ENCODE measurements around the gene PCDHA6.
"Not testable (repeated sequence)": the region's sequence is repeated elsewhere in the genome, so short reads cannot be mapped to it uniquely, and the experiment has no call there.

Gene PCDHA6

DNA sequence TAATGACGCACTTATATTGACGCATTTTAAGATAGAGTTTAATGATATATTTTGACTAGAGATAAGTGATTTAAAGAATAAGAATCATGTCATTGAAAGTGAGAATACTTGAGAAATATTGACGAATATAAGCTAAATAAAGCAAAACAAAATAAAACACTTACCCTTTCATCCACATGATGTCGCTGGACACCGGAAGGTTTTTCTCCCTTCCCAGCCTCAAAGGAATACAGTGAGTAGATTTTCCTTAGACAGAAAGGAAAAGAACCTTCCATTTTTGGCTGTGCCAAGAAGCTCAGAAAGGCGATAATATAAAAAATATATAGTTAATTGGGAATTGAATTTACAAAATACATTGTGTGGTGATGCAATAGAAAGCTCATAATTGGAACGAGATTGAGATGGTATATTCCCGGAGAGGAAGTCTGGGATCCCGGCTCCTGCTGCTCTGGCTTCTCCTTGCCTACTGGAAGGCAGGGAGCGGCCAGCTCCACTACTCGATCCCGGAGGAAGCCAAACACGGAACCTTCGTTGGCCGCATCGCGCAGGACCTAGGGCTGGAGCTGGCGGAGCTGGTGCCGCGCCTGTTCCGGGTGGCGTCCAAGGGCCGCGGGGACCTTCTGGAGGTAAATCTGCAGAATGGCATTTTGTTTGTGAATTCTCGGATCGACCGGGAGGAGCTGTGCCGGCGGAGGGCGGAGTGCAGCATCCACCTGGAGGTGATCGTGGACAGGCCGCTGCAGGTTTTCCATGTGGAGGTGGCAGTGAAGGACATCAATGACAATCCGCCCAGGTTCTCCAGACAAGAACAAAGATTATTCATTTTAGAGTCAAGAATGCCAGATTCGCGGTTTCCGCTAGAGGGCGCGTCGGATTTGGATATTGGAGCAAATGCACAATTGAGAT lies 6.1 kb upstream of the PCDHA6 start, which contains the start of gene PCDHA5:
Gene PCDHA5 (plus strand): TSS at position 239 of the 906 bp plus-strand sequence.
- DNase-seq: no peak

GRCh38 chr5:140822281-140822629 lies 5.5 kb upstream of the PCDHA6 start:
- no peak for DNase-seq

- DNase-seq: not testable (repeated sequence)
These were observed 4.8 kb upstream of the PCDHA6 start for GRCh38 chr5:140822969-140823368.

DNA sequence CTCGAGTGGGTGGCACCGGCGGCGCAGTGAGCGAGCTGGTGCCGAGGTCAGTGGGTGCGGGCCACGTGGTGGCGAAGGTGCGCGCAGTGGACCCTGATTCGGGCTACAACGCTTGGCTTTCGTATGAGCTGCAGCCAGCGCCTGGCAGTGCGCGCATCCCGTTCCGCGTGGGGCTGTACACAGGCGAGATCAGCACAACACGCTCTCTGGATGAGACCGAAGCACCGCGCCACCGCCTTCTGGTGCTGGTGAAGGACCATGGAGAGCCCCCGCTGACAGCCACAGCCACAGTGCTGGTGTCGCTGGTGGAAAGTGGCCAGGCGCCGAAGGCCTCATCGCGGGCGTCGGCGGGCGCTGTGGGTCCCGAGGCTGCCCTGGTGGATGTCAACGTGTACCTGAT lies 4.3 kb upstream of the PCDHA6 start:
- no peak for DNase-seq

GRCh38 chr5:140828362-140828737 lies 590 bp downstream of the PCDHA6 start:
- no peak for DNase-seq

- DNase-seq: not testable (repeated sequence)
These were observed 2.0 kb downstream of the PCDHA6 start for GRCh38 chr5:140829511-140830501.

GRCh38 chr5:140833993-140834392 lies 6.2 kb downstream of the PCDHA6 start, which contains the start of gene PCDHA7:
Gene PCDHA7 (plus strand): TSS chr5:140834269. CDS start chr5:140834384, 115 bp downstream.
- DNase-seq: no peak

DNA sequence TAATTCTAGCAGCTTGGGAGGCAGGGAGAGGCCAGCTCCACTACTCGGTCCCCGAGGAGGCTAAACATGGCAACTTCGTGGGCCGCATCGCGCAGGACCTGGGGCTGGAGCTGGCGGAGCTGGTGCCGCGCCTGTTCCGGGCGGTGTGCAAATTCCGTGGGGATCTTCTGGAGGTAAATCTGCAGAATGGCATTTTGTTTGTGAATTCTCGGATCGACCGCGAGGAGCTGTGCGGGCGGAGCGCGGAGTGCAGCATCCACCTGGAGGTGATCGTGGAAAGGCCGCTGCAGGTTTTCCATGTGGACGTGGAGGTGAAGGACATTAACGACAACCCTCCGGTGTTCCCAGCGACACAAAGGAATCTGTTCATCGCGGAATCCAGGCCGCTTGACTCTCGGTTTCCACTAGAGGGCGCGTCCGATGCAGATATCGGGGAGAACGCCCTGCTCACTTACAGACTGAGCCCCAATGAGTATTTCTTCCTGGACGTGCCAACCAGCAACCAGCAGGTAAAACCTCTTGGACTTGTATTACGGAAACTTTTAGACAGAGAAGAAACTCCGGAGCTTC lies 6.8 kb downstream of the PCDHA6 start:
- DNase-seq: not testable (repeated sequence)

GRCh38 chr5:140835622-140836510 lies 8.1 kb downstream of the PCDHA6 start:
- DNase-seq: no peak

DNA sequence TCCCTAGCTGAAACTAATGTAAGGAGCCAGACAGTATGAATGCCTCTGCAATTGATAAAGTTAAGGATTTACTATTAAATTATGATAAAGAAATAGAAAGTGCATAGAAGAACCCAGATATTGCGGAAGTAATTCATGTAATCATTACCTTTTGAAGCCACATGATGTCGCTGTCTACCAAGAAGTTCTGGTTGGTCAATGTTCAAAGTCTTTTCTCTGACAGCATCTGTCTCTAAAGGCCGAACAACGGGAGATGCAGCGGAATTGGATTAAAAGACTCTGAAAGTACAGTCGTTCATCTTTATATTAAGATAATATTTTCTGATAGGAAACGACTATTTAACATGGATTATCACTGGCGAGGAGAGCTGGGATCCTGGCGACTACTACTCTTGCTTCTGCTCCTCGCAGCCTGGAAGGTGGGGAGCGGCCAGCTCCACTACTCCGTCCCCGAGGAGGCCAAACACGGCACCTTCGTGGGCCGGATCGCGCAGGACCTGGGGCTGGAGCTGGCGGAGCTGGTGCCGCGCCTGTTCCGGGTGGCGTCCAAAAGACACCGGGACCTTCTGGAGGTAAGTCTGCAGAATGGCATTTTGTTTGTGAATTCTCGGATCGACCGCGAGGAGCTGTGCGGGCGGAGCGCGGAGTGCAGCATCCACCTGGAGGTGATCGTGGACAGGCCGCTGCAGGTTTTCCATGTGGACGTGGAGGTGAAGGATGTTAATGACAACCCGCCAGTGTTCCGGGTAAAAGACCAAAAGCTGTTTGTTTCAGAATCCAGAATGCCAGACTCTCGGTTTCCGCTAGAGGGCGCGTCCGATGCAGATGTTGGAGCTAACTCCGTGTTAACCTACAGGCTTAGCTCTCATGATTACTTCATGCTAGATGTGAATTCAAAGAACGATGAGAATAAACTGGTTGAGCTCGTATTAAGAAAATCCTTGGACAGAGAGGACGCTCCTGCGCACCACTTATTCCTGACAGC lies 13.5 kb downstream of the PCDHA6 start, which contains the start of gene PCDHA8:
Gene PCDHA8 (plus strand): TSS at position 210 of the 985 bp plus-strand sequence. CDS start 135 bp downstream, at position 345.
- peak; percentile 32 for DNase-seq

GRCh38 chr5:140842798-140843733 lies 15.3 kb downstream of the PCDHA6 start:
- no peak for DNase-seq

DNA sequence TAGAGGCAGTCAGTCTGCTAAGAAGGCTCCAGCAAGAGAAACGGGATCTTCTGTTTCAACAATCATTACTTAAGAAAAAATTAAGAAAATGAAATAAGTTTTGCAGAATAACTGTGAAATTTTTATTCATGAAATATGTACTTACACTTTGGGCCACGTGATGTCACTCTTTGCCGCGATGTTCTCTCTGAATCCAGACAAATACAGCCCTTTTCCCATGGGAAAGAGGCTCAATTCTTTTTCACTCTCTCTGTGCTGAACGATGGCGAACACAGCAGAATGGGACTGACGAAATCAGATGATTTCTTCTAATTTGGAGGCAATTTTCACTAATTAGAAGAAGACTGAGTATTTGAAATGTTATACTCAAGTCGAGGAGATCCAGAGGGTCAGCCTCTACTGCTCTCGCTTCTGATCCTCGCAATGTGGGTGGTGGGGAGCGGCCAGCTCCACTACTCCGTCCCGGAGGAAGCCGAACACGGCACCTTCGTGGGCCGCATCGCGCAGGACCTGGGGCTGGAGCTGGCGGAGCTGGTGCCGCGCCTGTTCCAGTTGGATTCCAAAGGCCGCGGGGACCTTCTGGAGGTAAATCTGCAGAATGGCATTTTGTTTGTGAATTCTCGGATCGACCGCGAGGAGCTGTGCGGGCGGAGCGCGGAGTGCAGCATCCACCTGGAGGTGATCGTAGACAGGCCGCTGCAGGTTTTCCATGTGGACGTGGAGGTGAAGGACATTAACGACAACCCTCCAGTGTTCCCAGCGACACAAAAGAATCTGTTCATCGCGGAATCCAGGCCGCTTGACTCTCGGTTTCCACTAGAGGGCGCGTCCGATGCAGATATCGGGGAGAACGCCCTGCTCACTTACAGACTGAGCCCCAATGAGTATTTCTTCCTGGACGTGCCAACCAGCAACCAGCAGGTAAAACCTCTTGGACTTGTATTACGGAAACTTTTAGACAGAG lies 20.7 kb downstream of the PCDHA6 start, which contains the start of gene PCDHA9:
Gene PCDHA9 (plus strand): TSS at position 244 of the 964 bp plus-strand sequence. CDS start 114 bp downstream, at position 358.
- DNase-seq: not testable (repeated sequence)

- not testable (repeated sequence) for DNase-seq
These were observed 22.3 kb downstream of the PCDHA6 start for GRCh38 chr5:140849831-140850634.

- DNase-seq: no peak
These were observed 28.3 kb downstream of the PCDHA6 start, which contains the start of gene PCDHA10 for GRCh38 chr5:140855772-140856674. Gene PCDHA10 (plus strand): TSS chr5:140855897. CDS start chr5:140856049, 152 bp downstream.

DNA sequence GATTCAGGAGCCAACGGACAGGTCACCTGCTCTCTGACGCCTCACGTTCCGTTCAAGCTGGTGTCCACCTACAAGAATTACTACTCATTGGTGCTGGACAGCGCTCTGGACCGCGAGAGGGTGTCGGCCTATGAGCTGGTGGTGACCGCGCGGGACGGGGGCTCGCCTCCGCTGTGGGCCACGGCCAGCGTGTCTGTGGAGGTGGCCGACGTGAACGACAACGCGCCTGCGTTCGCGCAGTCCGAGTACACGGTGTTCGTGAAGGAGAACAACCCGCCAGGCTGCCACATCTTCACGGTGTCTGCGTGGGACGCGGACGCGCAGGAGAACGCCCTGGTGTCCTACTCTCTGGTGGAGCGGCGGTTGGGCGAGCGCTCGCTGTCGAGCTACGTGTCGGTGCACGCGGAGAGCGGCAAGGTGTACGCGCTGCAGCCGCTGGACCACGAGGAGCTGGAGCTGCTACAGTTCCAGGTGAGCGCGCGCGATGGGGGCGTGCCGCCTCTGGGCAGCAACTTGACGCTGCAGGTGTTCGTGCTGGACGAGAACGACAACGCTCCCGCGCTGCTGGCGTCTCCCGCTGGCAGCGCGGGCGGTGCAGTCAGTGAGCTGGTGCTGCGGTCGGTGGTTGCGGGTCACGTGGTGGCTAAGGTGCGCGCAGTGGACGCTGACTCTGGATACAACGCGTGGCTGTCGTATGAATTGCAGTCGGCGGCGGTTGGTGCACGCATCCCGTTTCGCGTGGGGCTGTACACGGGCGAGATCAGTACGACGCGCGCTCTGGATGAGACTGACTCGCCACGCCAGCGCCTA lies 29.6 kb downstream of the PCDHA6 start:
- no peak for DNase-seq

All from NCI-H2029 (cell line).